Left kidney (tissue), 2 donors: ENCODE data around the gene ATP6V0C. TPM values are rescaled to one million over a fixed set of nuclear protein-coding genes. Genes with fewer than 3 reads are reported as not detected.
"Not testable (repeated sequence)": the region's sequence is repeated elsewhere in the genome, so short reads cannot be mapped to it uniquely, and the experiment has no call there.

Source experiments
- DNase-seq: peaks from one replicate; pipeline ENCODE4 v3.0.0-alpha.2; 2013
- polyA plus RNA-seq: library from polyadenylated mRNA; unstranded; fragments of 120-200 nt; gene quantifications from one replicate; pipeline ENCODE4 v1.2.1, GENCODE V29; 2013; ENCODE audit not compliant: insufficient read length

Gene ATP6V0C
- polyA plus RNA-seq, 1 donor: 158 TPM

GRCh38 chr16:2541409-2541808 is 27.7 kb downstream of the ATP6V0C start:
- DNase-seq: not testable (repeated sequence)

- DNase-seq: not testable (repeated sequence)
Observed at GRCh38 chr16:2543771-2544170, 30.0 kb downstream of the ATP6V0C start.

- not testable (repeated sequence) for DNase-seq
Observed at GRCh38 chr16:2550283-2550878, 36.6 kb downstream of the ATP6V0C start.

GRCh38 chr16:2551420-2551889 is 37.7 kb downstream of the ATP6V0C start:
- not testable (repeated sequence) for DNase-seq

GRCh38 chr16:2554709-2555425 is 41.1 kb downstream of the ATP6V0C start:
- not testable (repeated sequence) for DNase-seq

GRCh38 chr16:2557150-2557549 is 43.4 kb downstream of the ATP6V0C start:
- DNase-seq: not testable (repeated sequence)

GRCh38 chr16:2560131-2560797 is 46.5 kb downstream of the ATP6V0C start:
- DNase-seq: not testable (repeated sequence)

GRCh38 chr16:2560798-2561133 is 47.0 kb downstream of the ATP6V0C start:
- not testable (repeated sequence) for DNase-seq

GRCh38 chr16:2567506-2567905 is 53.8 kb downstream of the ATP6V0C start:
- DNase-seq: not testable (repeated sequence)

GRCh38 chr16:2568573-2568972 is 54.8 kb downstream of the ATP6V0C start:
- DNase-seq: not testable (repeated sequence)

Other genes starting within 250 kb of the ATP6V0C start
- gene RNPS1, start 245.8 kb upstream of the ATP6V0C start, polyA plus RNA-seq: 207 TPM
- 6.3 TPM for gene ABCA3, start 173.2 kb upstream of the ATP6V0C start, polyA plus RNA-seq
- 15.0 TPM for gene CCNF, start 84.5 kb upstream of the ATP6V0C start, polyA plus RNA-seq
- 11.4 TPM for gene TEDC2, start 53.8 kb upstream of the ATP6V0C start, polyA plus RNA-seq
- gene NTN3, start 42.7 kb upstream of the ATP6V0C start, polyA plus RNA-seq: 2.3 TPM
- gene TBC1D24, start 38.8 kb upstream of the ATP6V0C start, polyA plus RNA-seq: 22.0 TPM
- gene AMDHD2, start 6.4 kb downstream of the ATP6V0C start, polyA plus RNA-seq: 24.1 TPM
- gene CEMP1, start 17.5 kb downstream of the ATP6V0C start, polyA plus RNA-seq: 3.1 TPM
- 58.4 TPM for gene PDPK1, start 24.1 kb downstream of the ATP6V0C start, polyA plus RNA-seq
- gene KCTD5, start 168.6 kb downstream of the ATP6V0C start, polyA plus RNA-seq: 22.2 TPM
- gene PRSS27, start 206.3 kb downstream of the ATP6V0C start, polyA plus RNA-seq: 1.3 TPM
- gene SRRM2, start 238.7 kb downstream of the ATP6V0C start, polyA plus RNA-seq: 820 TPM